ENCODE measurements around the gene AP4S1.
A peak's percentile ranks its signal among the peaks of the same experiment; 100 is the strongest.
"Not testable (repeated sequence)": the region's sequence is repeated elsewhere in the genome, so short reads cannot be mapped to it uniquely, and the experiment has no call there.

Gene AP4S1

GRCh38 chr14:31009836-31010574, 15.4 kb upstream of the AP4S1 start:
- no peak for DNase-seq

GRCh38 chr14:31010935-31011334, 14.5 kb upstream of the AP4S1 start:
- DNase-seq = no peak

GRCh38 chr14:31013841-31014240, 11.6 kb upstream of the AP4S1 start:
- no peak for DNase-seq

- DNase-seq = no peak
Observed at GRCh38 chr14:31018057-31018645, 7.3 kb upstream of the AP4S1 start.

- DNase-seq = no peak
Observed at GRCh38 chr14:31020834-31021575, 4.4 kb upstream of the AP4S1 start.

- DNase-seq = no peak
Observed at GRCh38 chr14:31021576-31021949, 3.9 kb upstream of the AP4S1 start.

GRCh38 chr14:31022386-31022785, 3.1 kb upstream of the AP4S1 start:
- DNase-seq = no peak

GRCh38 chr14:31024010-31024480, 1.4 kb upstream of the AP4S1 start:
- no peak for DNase-seq

- no peak for DNase-seq
Observed at GRCh38 chr14:31024577-31025366, 677 bp upstream of the AP4S1 start.

GRCh38 chr14:31026077-31026449, 614 bp downstream of the AP4S1 start, which contains the start of gene STRN3:
STRN3 (minus strand) TSS chr14:31026379; CDS start chr14:31026185, 194 bp downstream.
- no peak for DNase-seq

- DNase-seq = peak; percentile 91
Observed at GRCh38 chr14:31026450-31027235, 1.2 kb downstream of the AP4S1 start.

- DNase-seq = no peak
Observed at GRCh38 chr14:31027847-31028246, 2.4 kb downstream of the AP4S1 start.

- DNase-seq = no peak
Observed at GRCh38 chr14:31029016-31029970, 3.8 kb downstream of the AP4S1 start.

GRCh38 chr14:31030469-31030868, 5.0 kb downstream of the AP4S1 start:
- DNase-seq = no peak

GRCh38 chr14:31036552-31036951, 11.1 kb downstream of the AP4S1 start:
- DNase-seq = no peak

- DNase-seq = no peak
Observed at GRCh38 chr14:31037709-31038221, 12.3 kb downstream of the AP4S1 start.

GRCh38 chr14:31038521-31039166, 13.2 kb downstream of the AP4S1 start:
- DNase-seq = no peak

GRCh38 chr14:31042300-31042699, 16.9 kb downstream of the AP4S1 start:
- no peak for DNase-seq

GRCh38 chr14:31042893-31043292, 17.4 kb downstream of the AP4S1 start:
- DNase-seq = not testable (repeated sequence)

GRCh38 chr14:31043379-31043778, 17.9 kb downstream of the AP4S1 start:
- DNase-seq = no peak
